Panc1 (cell line): ENCODE measurements around the gene PRF1. TPM values are rescaled to one million over a fixed set of nuclear protein-coding genes. Genes with fewer than 3 reads are reported as not detected.

Experiments
- ATAC-seq: fragments of 200-7000 bp; cut with Tn5 transposase; 2 replicates; pipeline ENCODE4 v1.9.1; 2020; ENCODE audit warnings: mild to moderate bottlenecking, moderate library complexity
- BruUV-seq: library from RNA; stranded (reverse); fragments of 400-500 nt; replicated peaks from 2 replicates; lab custom pipeline; 2021; lab: Mats Ljungman, UMichigan
- CTCF ChIA-PET: fragments of 300-600 bp; sonication (Branson Sonifier 250); formaldehyde crosslinking; loops from one replicate; lab custom pipeline; 2022; ENCODE audit warnings: antibody characterized with exemption; lab: Charles Lee
- POLR2A ChIA-PET: fragments of 300-600 bp; sonication (Branson Sonifier 250); formaldehyde crosslinking; loops from one replicate; lab custom pipeline; 2022; ENCODE audit warnings: antibody characterized with exemption; lab: Charles Lee
- DNase-seq: peaks from one replicate; pipeline ENCODE4 v3.0.0-alpha.2; 2010; ENCODE audit warnings: low read depth, low spot score
- H3K27ac ChIP-seq: 2 replicates; pipeline ENCODE4 v1.5.1; 2011; ENCODE audit warnings: mild to moderate bottlenecking, low read length, inconsistent platforms
- H3K27me3 ChIP-seq: fragments of 200-500 bp; sonication (Bioruptor generic); 2 replicates; pipeline ENCODE4 v1.6.0; 2014; ENCODE audit warnings: low read length, inconsistent platforms; ENCODE audit not compliant: control insufficient read depth, insufficient read depth
- H3K36me3 ChIP-seq: fragments of 200-500 bp; sonication (Bioruptor generic); 2 replicates; pipeline ENCODE4 v1.5.1; 2014; ENCODE audit warnings: inconsistent platforms, mild to moderate bottlenecking, low read length, moderate library complexity; ENCODE audit not compliant: control insufficient read depth, insufficient read depth
- H3K4me1 ChIP-seq: 2 replicates; pipeline ENCODE4 v1.5.1; 2011; ENCODE audit warnings: inconsistent platforms, mild to moderate bottlenecking, low read length, moderate library complexity; ENCODE audit not compliant: control insufficient read depth, insufficient read depth
- H3K4me3 ChIP-seq, 2 experiments: 2 replicates each; pipeline ENCODE4 v1.5.1; 2011 to 2012; ENCODE audit warnings: low read depth in 2 of 2, low read length in 2 of 2, mild to moderate bottlenecking in 2 of 2, inconsistent platforms in 1 of 2, moderate library complexity in 1 of 2
- H3K9me3 ChIP-seq: fragments of 200-500 bp; sonication (Bioruptor generic); 2 replicates; pipeline ENCODE4 v1.5.1; 2014; ENCODE audit warnings: low read depth, mild to moderate bottlenecking, inconsistent platforms, low read length, moderate library complexity; ENCODE audit not compliant: control insufficient read depth, insufficient read depth
- POLR2AphosphoS5 ChIP-seq: IDR thresholded peaks from 2 replicates; pipeline ENCODE4 v1.6.1; 2012; ENCODE audit warnings: mild to moderate bottlenecking, low read depth, low read length, moderate library complexity
- REST ChIP-seq, 2 experiments: IDR thresholded peaks; 2 replicates each; pipeline ENCODE4 v1.6.1; 2011 to 2012; ENCODE audit warnings: low read depth in 2 of 2, control low read depth in 1 of 2, low read length in 1 of 2, mild to moderate bottlenecking in 1 of 2, moderate library complexity in 1 of 2; ENCODE audit not compliant: insufficient read depth in 1 of 2
- SIN3A ChIP-seq: IDR thresholded peaks from 2 replicates; pipeline ENCODE4 v1.6.1; 2012; ENCODE audit warnings: low read depth, mild to moderate bottlenecking, low read length, moderate library complexity, borderline replicate concordance; ENCODE audit not compliant: insufficient read depth
- TCF7L2 ChIP-seq: IDR thresholded peaks from 2 replicates; pipeline ENCODE4 v1.6.1; 2011; ENCODE audit warnings: mild to moderate bottlenecking, low read depth, low read length, inconsistent platforms
- in situ Hi-C: cut with HindIII; loops from 2 replicates; pipeline ENCODE4 v1.10.0; 2016; ENCODE audit warnings: low sequenced_read_pairs, low pct_unique_long_range_greater_than_20kb
- intact Hi-C: fragments of 100-400 bp; cut with micrococcal nuclease; formaldehyde crosslinking; loops from one replicate; pipeline ENCODE4 v1.10.0; 2022; ENCODE audit not compliant: unreplicated experiment
- total RNA-seq: library from RNA; stranded (reverse); gene quantifications from one replicate; pipeline ENCODE4 v1.2.1, GENCODE V29; 2021; ENCODE audit not compliant: unreplicated experiment
- TF ChIP-seq, protein P1 (sequence below): fragments of 450-650 bp; IDR thresholded peaks from 2 replicates; pipeline ENCODE4 v1.5.1; 2017; ENCODE audit warnings: mild to moderate bottlenecking

The PRF1 gene
- total RNA-seq, 1 experiment from 2014 or later = not detected

GRCh38 chr10:70596110-70596798 lies 6.3 kb downstream of the PRF1 start:
- BruUV-seq = no TSS peak
- intact Hi-C loops (no loop called here), in situ Hi-C loops (no loop called here)
- H3K27ac ChIP-seq = no peak overlapping the region
- no peaks in the 10 kb centered on the region for H3K36me3 ChIP-seq
- no peaks in the 10 kb centered on the region for H3K27me3 ChIP-seq
- H3K4me1 ChIP-seq = no peaks in the 10 kb centered on the region
- CTCF ChIA-PET = no interaction called here
- POLR2A ChIA-PET = interaction anchor here (0.6 kb wide), 1 partner anchor 22 kb away, joined by 3 read pairs; no protein-coding TSS in a partner anchor
- no peak for ATAC-seq
- no peak for DNase-seq
- TF ChIP-seq TCF7L2 (no peak), REST (IDR thresholded peaks at IDR 0.05; ENCODE audit: insufficient read depth in 1 of 2, low read depth in 2 of 2, low read length in 1 of 2) (no peak), POLR2AphosphoS5 (no peak), SIN3A (no peak)
- TF ChIP-seq, protein P1, sequence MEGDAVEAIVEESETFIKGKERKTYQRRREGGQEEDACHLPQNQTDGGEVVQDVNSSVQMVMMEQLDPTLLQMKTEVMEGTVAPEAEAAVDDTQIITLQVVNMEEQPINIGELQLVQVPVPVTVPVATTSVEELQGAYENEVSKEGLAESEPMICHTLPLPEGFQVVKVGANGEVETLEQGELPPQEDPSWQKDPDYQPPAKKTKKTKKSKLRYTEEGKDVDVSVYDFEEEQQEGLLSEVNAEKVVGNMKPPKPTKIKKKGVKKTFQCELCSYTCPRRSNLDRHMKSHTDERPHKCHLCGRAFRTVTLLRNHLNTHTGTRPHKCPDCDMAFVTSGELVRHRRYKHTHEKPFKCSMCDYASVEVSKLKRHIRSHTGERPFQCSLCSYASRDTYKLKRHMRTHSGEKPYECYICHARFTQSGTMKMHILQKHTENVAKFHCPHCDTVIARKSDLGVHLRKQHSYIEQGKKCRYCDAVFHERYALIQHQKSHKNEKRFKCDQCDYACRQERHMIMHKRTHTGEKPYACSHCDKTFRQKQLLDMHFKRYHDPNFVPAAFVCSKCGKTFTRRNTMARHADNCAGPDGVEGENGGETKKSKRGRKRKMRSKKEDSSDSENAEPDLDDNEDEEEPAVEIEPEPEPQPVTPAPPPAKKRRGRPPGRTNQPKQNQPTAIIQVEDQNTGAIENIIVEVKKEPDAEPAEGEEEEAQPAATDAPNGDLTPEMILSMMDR = no peak
- H3K9me3 ChIP-seq = no peaks in the 10 kb centered on the region
- no peak overlapping the region for H3K4me3 ChIP-seq

- ChIA-PET CTCF (no interaction called here), POLR2A (no interaction called here)
- Histone ChIP-seq H3K36me3 (no peaks in the 10 kb centered on the region), H3K27ac (no peak overlapping the region), H3K4me1 (no peaks in the 10 kb centered on the region), H3K9me3 (no peaks in the 10 kb centered on the region), H3K4me3 (no peak overlapping the region), H3K27me3 (peaks cover 3% of the 10 kb centered on the region; the same call in 1 of the 2 replicates)
- ATAC-seq = no peak
- TF ChIP-seq SIN3A = no peak
- TF ChIP-seq POLR2AphosphoS5 = no peak
- TF ChIP-seq REST (IDR thresholded peaks at IDR 0.05; ENCODE audit: insufficient read depth in 1 of 2, low read depth in 2 of 2, low read length in 1 of 2) = no peak
- no peak for TF ChIP-seq TCF7L2
- TF ChIP-seq, protein P1 = no peak
- DNase-seq = no peak
- BruUV-seq = no TSS peak
- in situ Hi-C loops = no loop called here
- intact Hi-C loops = no loop called here
These were observed 7.0 kb downstream of the PRF1 start for GRCh38 chr10:70595566-70596016.
